ENCODE results near the gene TMEM255B.

GRCh38 chr13:113813070-113813748 lies 54.2 kb downstream of the TMEM255B start:
- TF ChIP-seq, protein P1, sequence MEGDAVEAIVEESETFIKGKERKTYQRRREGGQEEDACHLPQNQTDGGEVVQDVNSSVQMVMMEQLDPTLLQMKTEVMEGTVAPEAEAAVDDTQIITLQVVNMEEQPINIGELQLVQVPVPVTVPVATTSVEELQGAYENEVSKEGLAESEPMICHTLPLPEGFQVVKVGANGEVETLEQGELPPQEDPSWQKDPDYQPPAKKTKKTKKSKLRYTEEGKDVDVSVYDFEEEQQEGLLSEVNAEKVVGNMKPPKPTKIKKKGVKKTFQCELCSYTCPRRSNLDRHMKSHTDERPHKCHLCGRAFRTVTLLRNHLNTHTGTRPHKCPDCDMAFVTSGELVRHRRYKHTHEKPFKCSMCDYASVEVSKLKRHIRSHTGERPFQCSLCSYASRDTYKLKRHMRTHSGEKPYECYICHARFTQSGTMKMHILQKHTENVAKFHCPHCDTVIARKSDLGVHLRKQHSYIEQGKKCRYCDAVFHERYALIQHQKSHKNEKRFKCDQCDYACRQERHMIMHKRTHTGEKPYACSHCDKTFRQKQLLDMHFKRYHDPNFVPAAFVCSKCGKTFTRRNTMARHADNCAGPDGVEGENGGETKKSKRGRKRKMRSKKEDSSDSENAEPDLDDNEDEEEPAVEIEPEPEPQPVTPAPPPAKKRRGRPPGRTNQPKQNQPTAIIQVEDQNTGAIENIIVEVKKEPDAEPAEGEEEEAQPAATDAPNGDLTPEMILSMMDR (IDR thresholded peaks at IDR 0.05; ENCODE audit: insufficient read depth, low read depth, low read length) = no peak
- TF ChIP-seq EZH2 (IDR thresholded peaks at IDR 0.05; ENCODE audit: insufficient read depth, low read length) = no peak
